SJSA1 (cell line): ENCODE results near the gene PKN1. TPM values are rescaled to one million over a fixed set of nuclear protein-coding genes. Genes with fewer than 3 reads are reported as not detected.

ENCODE experiments used
- DNase-seq, 2 experiments: peaks; one replicate each; pipeline ENCODE4 v3.0.0-alpha.2; 2015 to 2020; ENCODE audit warnings: low spot score in 2 of 2, low read depth in 1 of 2
- H3K27ac ChIP-seq: fragments of 250-450 bp; sonication (Bioruptor Pico); 2 replicates; pipeline ENCODE4 v1.5.1; 2020; ENCODE audit warnings: mild to moderate bottlenecking, moderate library complexity
- H3K27me3 ChIP-seq: fragments of 250-450 bp; sonication (Bioruptor Pico); replicated peaks from 2 replicates; pipeline ENCODE4 v1.5.1; 2020; ENCODE audit warnings: mild to moderate bottlenecking, moderate library complexity
- H3K36me3 ChIP-seq: fragments of 250-450 bp; sonication (Bioruptor Pico); 2 replicates; pipeline ENCODE4 v1.5.1; 2020; ENCODE audit warnings: mild to moderate bottlenecking
- H3K4me1 ChIP-seq: fragments of 250-450 bp; sonication (Bioruptor Pico); replicated peaks from 2 replicates; pipeline ENCODE4 v1.6.1; 2021; ENCODE audit warnings: mild to moderate bottlenecking
- H3K4me3 ChIP-seq: fragments of 250-450 bp; sonication (Bioruptor Pico); 2 replicates; pipeline ENCODE4 v1.5.1; 2020; ENCODE audit warnings: mild to moderate bottlenecking
- H3K9me3 ChIP-seq: fragments of 250-450 bp; sonication (Bioruptor Pico); replicated peaks from 2 replicates; pipeline ENCODE4 v1.5.1; 2020; ENCODE audit warnings: mild to moderate bottlenecking
- total RNA-seq: library from RNA; depleted of rRNA; stranded (reverse); fragments of >200 nt; shearing (Covaris generic); gene quantifications from 2 replicates; pipeline ENCODE4 v1.2.3, GENCODE V29; 2014

The PKN1 gene
- total RNA-seq, 1 experiment from 2014 or later: 79.7 TPM

- H3K4me3 ChIP-seq: peak overlapping the region; percentile 13; the same call in 1 of the 2 replicates
- H3K9me3 ChIP-seq: 0 out of 2 replicates have a peak, but pooled peaks cover 2% of the 10 kb centered on the region
- H3K36me3 ChIP-seq: peaks cover 17% of the 10 kb centered on the region
- peaks cover 8% of the 10 kb centered on the region; the same call in 1 of the 2 replicates for H3K27me3 ChIP-seq
- DNase-seq: peak; percentile 70 to 81
- H3K27ac ChIP-seq: no peak overlapping the region
- peaks cover 23% of the 10 kb centered on the region for H3K4me1 ChIP-seq
Measured at GRCh38 chr19:14472202-14472938, 39.3 kb downstream of the PKN1 start.

DNA sequence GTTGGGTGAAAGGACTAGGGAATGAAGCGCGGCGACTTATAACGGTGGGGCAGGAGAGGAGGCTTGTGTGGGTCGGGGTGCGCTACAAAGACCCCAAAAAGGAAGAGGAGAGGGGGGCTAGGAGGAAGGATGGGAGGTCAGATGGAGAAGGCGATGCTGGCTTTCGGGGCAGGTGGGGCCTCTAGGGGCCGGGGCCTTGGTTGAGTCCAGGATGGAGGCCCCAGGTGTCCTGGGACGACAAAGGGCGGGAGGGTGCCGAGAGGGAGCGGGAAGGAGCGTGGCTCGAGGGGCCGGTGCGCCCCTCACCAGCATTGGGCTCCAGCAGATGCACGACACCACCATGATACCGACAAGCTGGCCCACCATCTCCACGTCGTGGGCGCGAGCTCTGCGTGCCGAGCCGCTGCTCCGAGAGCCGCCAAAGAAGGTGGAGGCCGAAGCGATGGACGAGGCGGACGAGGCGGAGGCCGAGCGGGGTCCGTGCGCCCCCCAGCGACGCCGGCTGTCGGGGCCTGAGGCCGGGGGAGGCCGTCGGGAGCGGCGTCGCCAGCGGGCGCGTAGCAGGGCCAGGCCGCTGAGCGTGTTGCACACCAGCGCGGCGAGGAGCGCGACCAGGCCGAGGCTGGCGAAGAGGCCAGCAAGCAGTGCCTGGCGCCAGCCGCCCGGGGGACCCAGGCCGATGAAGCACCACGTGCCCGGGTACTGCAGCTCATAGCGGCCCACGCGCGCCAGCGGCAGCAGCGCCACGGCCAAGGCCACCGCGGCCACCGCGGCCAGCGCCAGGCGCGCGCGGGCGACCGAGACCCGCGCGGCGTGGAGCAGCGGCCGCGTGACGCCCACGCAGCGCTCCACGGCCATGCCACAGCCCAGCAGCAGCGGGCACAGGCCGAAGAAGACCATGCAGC is 40.2 kb downstream of the PKN1 start:
- Histone ChIP-seq H3K4me3 (no peak overlapping the region), H3K27ac (no peak overlapping the region), H3K36me3 (peaks cover 18% of the 10 kb centered on the region), H3K4me1 (peaks cover 23% of the 10 kb centered on the region), H3K9me3 (0 out of 2 replicates have a peak, but pooled peaks cover 2% of the 10 kb centered on the region), H3K27me3 (peaks cover 8% of the 10 kb centered on the region; the same call in 1 of the 2 replicates)
- no peak for DNase-seq

GRCh38 chr19:14473978-14474578 is 41.0 kb downstream of the PKN1 start:
- Histone ChIP-seq H3K27ac (no peak overlapping the region), H3K4me3 (no peak overlapping the region), H3K4me1 (peaks cover 23% of the 10 kb centered on the region), H3K27me3 (peaks cover 8% of the 10 kb centered on the region; the same call in 1 of the 2 replicates), H3K9me3 (0 out of 2 replicates have a peak, but pooled peaks cover 2% of the 10 kb centered on the region), H3K36me3 (peaks cover 24% of the 10 kb centered on the region)
- no peak for DNase-seq

DNA sequence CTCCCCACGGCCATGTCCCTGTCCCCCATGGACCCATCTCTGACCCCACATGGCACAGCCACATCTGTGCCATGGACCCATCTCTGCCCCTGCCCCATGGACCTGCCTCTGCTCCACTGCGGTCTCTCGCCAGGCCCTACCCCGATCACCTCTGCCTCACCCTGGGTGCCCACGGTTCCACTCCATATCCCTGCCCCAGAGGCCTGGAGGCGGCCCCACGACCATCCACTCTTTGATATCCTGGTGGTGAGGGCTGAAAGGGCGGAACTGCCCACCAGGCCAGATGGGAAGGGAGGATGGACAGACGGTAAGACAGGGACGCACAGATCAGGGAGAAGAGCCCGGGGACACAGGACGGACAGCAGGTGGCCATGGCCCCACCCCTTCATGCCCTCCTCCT is 41.7 kb downstream of the PKN1 start:
- DNase-seq: no peak
- Histone ChIP-seq H3K4me3 (no peak overlapping the region), H3K27me3 (peaks cover 8% of the 10 kb centered on the region; the same call in 1 of the 2 replicates), H3K4me1 (peaks cover 23% of the 10 kb centered on the region), H3K9me3 (0 out of 2 replicates have a peak, but pooled peaks cover 2% of the 10 kb centered on the region), H3K27ac (no peak overlapping the region), H3K36me3 (peaks cover 30% of the 10 kb centered on the region)

- H3K9me3 ChIP-seq: 0 out of 2 replicates have a peak, but pooled peaks cover 2% of the 10 kb centered on the region
- peaks cover 8% of the 10 kb centered on the region; the same call in 1 of the 2 replicates for H3K27me3 ChIP-seq
- peaks cover 32% of the 10 kb centered on the region for H3K36me3 ChIP-seq
- H3K27ac ChIP-seq: no peak within 1 kb of the TSS
- H3K4me3 ChIP-seq: no peak within 1 kb of the TSS
- H3K4me1 ChIP-seq: peaks cover 23% of the 10 kb centered on the region
- no peak for DNase-seq
Measured at GRCh38 chr19:14475251-14476073, 42.4 kb downstream of the PKN1 start, which contains the start of gene PTGER1. Gene PTGER1 (minus strand): TSS chr19:14475354. CDS start chr19:14474320, 1,034 bp downstream.

GRCh38 chr19:14476327-14476672 is 43.2 kb downstream of the PKN1 start:
- 0 out of 2 replicates have a peak, but pooled peaks cover 2% of the 10 kb centered on the region for H3K9me3 ChIP-seq
- no peak overlapping the region for H3K4me3 ChIP-seq
- no peak overlapping the region for H3K27ac ChIP-seq
- H3K36me3 ChIP-seq: peaks cover 41% of the 10 kb centered on the region
- peaks cover 8% of the 10 kb centered on the region; the same call in 1 of the 2 replicates for H3K27me3 ChIP-seq
- DNase-seq: no peak
- peaks cover 23% of the 10 kb centered on the region for H3K4me1 ChIP-seq

GRCh38 chr19:14476673-14477401 is 43.7 kb downstream of the PKN1 start:
- H3K4me1 ChIP-seq: peaks cover 22% of the 10 kb centered on the region
- H3K27me3 ChIP-seq: peaks cover 8% of the 10 kb centered on the region; the same call in 1 of the 2 replicates
- 0 out of 2 replicates have a peak, but pooled peaks cover 2% of the 10 kb centered on the region for H3K9me3 ChIP-seq
- H3K27ac ChIP-seq: no peak overlapping the region
- H3K4me3 ChIP-seq: no peak overlapping the region
- peaks cover 43% of the 10 kb centered on the region for H3K36me3 ChIP-seq
- DNase-seq: no peak

- Histone ChIP-seq H3K4me1 (peaks cover 15% of the 10 kb centered on the region), H3K4me3 (no peak overlapping the region), H3K9me3 (no peaks in the 10 kb centered on the region), H3K27me3 (peaks cover 8% of the 10 kb centered on the region; the same call in 1 of the 2 replicates), H3K27ac (no peak overlapping the region), H3K36me3 (peaks cover 51% of the 10 kb centered on the region)
- no peak for DNase-seq
Measured at GRCh38 chr19:14477418-14478112, 44.5 kb downstream of the PKN1 start.

DNA sequence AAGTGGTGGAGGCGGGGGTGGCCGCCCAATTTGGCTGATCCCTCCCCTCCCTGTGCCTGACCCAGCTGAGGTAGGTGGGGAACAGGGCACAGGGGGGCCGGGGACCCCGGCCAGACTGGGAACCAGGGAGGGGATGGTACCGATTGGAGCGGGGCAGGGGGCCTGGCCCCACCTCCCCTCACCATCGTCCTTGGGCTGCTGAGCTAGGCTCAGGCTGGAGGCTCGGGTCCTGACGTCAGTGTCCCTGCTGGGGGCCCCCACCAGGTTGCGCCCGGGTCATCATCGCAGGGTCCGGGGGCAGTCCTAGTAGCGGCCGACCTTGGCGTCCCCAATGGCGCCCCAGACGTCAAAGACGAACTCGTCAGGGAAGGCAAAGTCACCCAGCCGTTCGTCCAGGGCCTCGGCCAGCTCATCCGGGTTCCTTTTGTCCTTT is 45.0 kb downstream of the PKN1 start:
- Histone ChIP-seq H3K4me3 (no peak overlapping the region), H3K27me3 (peaks cover 7% of the 10 kb centered on the region; the same call in 1 of the 2 replicates), H3K4me1 (peaks cover 13% of the 10 kb centered on the region), H3K27ac (no peak overlapping the region), H3K36me3 (peaks cover 56% of the 10 kb centered on the region), H3K9me3 (no peaks in the 10 kb centered on the region)
- no peak for DNase-seq

DNA sequence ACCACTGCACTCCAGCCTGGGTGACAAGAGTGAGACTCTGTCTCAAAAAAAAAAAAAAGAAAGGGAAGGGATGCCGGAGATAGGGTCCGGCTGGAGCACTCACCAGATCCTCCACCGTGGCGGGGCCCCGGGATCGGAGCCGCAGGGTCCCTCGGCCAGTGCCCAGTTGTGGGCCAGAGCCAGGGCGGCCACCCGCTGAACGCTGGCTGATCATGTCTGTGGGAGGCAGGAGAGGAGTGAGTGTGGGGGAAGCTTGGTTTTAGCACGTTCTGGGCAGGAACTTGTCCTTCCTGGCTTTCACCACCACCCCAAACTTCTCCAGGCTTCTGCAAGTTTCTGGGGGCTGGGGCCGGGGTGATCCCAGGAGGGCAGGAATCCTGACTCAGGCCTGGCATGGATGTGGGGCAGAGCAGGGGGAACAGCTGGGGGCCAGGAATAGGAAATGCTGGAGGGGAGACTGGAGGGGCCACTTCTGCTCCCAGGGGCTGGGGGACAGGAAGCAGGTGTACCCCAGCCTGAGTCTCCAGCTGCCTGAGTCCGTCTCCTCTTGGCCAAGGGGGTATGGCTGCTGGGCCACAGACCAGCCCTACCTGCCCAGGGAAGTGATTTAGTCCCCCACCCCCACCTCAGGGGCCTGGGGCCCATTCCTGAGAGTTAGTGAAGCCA is 46.3 kb downstream of the PKN1 start:
- Histone ChIP-seq H3K4me1 (peaks cover 13% of the 10 kb centered on the region), H3K4me3 (no peak overlapping the region), H3K36me3 (peaks cover 66% of the 10 kb centered on the region), H3K27ac (no peak overlapping the region), H3K9me3 (no peaks in the 10 kb centered on the region), H3K27me3 (peaks cover 6% of the 10 kb centered on the region; the same call in 1 of the 2 replicates)
- no peak for DNase-seq

- H3K27me3 ChIP-seq: peaks cover under 1% of the 10 kb centered on the region; the same call in 1 of the 2 replicates
- DNase-seq: no peak
- no peak overlapping the region for H3K27ac ChIP-seq
- peaks cover 69% of the 10 kb centered on the region for H3K36me3 ChIP-seq
- H3K4me3 ChIP-seq: no peak overlapping the region
- H3K4me1 ChIP-seq: peaks cover 9% of the 10 kb centered on the region
- no peaks in the 10 kb centered on the region for H3K9me3 ChIP-seq
Measured at GRCh38 chr19:14479975-14480699, 47.0 kb downstream of the PKN1 start.
